Measurements from ENCODE around the gene S100A4.

S100A4 gene

GRCh38 chr1:153560771-153561465 lies 15.3 kb upstream of the S100A4 start:
- Histone ChIP-seq H3K27me3 (ENCODE audit: insufficient read depth, low read length, poor library complexity, severe bottlenecking) (no peaks in the 10 kb centered on the region), H3K9me3 (ENCODE audit: insufficient read depth, low read depth, low read length) (no peaks in the 10 kb centered on the region), H2AFZ (ENCODE audit: low read length) (no peak overlapping the region), H3K36me3 (ENCODE audit: insufficient read depth, low read length) (no peaks in the 10 kb centered on the region), H3K4me1 (ENCODE audit: insufficient read depth, low read length, poor library complexity, severe bottlenecking) (peaks cover 8% of the 10 kb centered on the region), H4K20me1 (ENCODE audit: insufficient read depth, low read length, poor library complexity, severe bottlenecking) (no peaks in the 10 kb centered on the region), H3K9ac (ENCODE audit: low read depth, low read length, poor library complexity, severe bottlenecking) (no peak overlapping the region), H3K79me2 (ENCODE audit: insufficient read depth, low read length) (no peaks in the 10 kb centered on the region), H3F3A (ENCODE audit: low read depth) (no peaks in the 10 kb centered on the region), H3K4me3 (ENCODE audit: low read length, poor library complexity, severe bottlenecking) (no peak overlapping the region), H3K4me2 (ENCODE audit: low read depth, low read length, poor library complexity, severe bottlenecking) (no peak overlapping the region), H3K9me2 (replicated peaks; ENCODE audit: low read depth, low read length) (no peaks in the 10 kb centered on the region)
- TF ChIP-seq CTCF (conservative IDR thresholded peaks at IDR 0.05; ENCODE audit: low read length) (no peak), EZH2phosphoT487 (IDR thresholded peaks at IDR 0.05; ENCODE audit: borderline replicate concordance) (no peak)

- Histone ChIP-seq H3F3A (ENCODE audit: low read depth) (no peaks in the 10 kb centered on the region), H2AFZ (ENCODE audit: low read length) (no peak overlapping the region), H3K4me3 (ENCODE audit: low read length, poor library complexity, severe bottlenecking) (no peak overlapping the region), H3K27me3 (ENCODE audit: insufficient read depth, low read length, poor library complexity, severe bottlenecking) (no peaks in the 10 kb centered on the region), H3K36me3 (ENCODE audit: insufficient read depth, low read length) (no peaks in the 10 kb centered on the region), H3K4me2 (ENCODE audit: low read depth, low read length, poor library complexity, severe bottlenecking) (no peak overlapping the region), H3K9ac (ENCODE audit: low read depth, low read length, poor library complexity, severe bottlenecking) (no peak overlapping the region), H3K79me2 (ENCODE audit: insufficient read depth, low read length) (no peaks in the 10 kb centered on the region), H3K9me2 (replicated peaks; ENCODE audit: low read depth, low read length) (no peaks in the 10 kb centered on the region), H4K20me1 (ENCODE audit: insufficient read depth, low read length, poor library complexity, severe bottlenecking) (no peaks in the 10 kb centered on the region), H3K4me1 (ENCODE audit: insufficient read depth, low read length, poor library complexity, severe bottlenecking) (peaks cover 1% of the 10 kb centered on the region), H3K9me3 (ENCODE audit: insufficient read depth, low read depth, low read length) (no peaks in the 10 kb centered on the region)
- TF ChIP-seq CTCF (conservative IDR thresholded peaks at IDR 0.05; ENCODE audit: low read length) (no peak), EZH2phosphoT487 (IDR thresholded peaks at IDR 0.05; ENCODE audit: borderline replicate concordance) (no peak)
These were observed 14.6 kb upstream of the S100A4 start for GRCh38 chr1:153560241-153560640.

GRCh38 chr1:153557877-153558276 lies 12.3 kb upstream of the S100A4 start:
- TF ChIP-seq EZH2phosphoT487 (IDR thresholded peaks at IDR 0.05; ENCODE audit: borderline replicate concordance) (no peak), CTCF (conservative IDR thresholded peaks at IDR 0.05; ENCODE audit: low read length) (no peak)
- Histone ChIP-seq H3K79me2 (ENCODE audit: insufficient read depth, low read length) (no peaks in the 10 kb centered on the region), H2AFZ (ENCODE audit: low read length) (no peak overlapping the region), H3K9me3 (ENCODE audit: insufficient read depth, low read depth, low read length) (no peaks in the 10 kb centered on the region), H3K9ac (ENCODE audit: low read depth, low read length, poor library complexity, severe bottlenecking) (no peak overlapping the region), H4K20me1 (ENCODE audit: insufficient read depth, low read length, poor library complexity, severe bottlenecking) (no peaks in the 10 kb centered on the region), H3K9me2 (replicated peaks; ENCODE audit: low read depth, low read length) (no peaks in the 10 kb centered on the region), H3F3A (ENCODE audit: low read depth) (no peaks in the 10 kb centered on the region), H3K27me3 (ENCODE audit: insufficient read depth, low read length, poor library complexity, severe bottlenecking) (no peaks in the 10 kb centered on the region), H3K4me2 (ENCODE audit: low read depth, low read length, poor library complexity, severe bottlenecking) (no peak overlapping the region), H3K4me3 (ENCODE audit: low read length, poor library complexity, severe bottlenecking) (no peak overlapping the region), H3K36me3 (ENCODE audit: insufficient read depth, low read length) (no peaks in the 10 kb centered on the region), H3K4me1 (ENCODE audit: insufficient read depth, low read length, poor library complexity, severe bottlenecking) (peaks cover 12% of the 10 kb centered on the region)

Measured in Loucy (cell line).